VCaP (cell line): Measurements from ENCODE around the gene TP63.

Experiments
- H3K27ac ChIP-seq: fragments of 450-650 bp; 2 replicates; pipeline ENCODE4 v1.5.1; 2017
- CTCF ChIP-seq: fragments of 450-650 bp; conservative IDR thresholded peaks from 2 replicates; pipeline ENCODE4 v1.5.1; 2017; ENCODE audit warnings: mild to moderate bottlenecking, moderate library complexity

TP63 gene

GRCh38 chr3:189808246-189809007, 177.2 kb downstream of the TP63 start:
- no peak overlapping the region for H3K27ac ChIP-seq

GRCh38 chr3:189809583-189809982, 178.4 kb downstream of the TP63 start:
- TF ChIP-seq CTCF: no peak
- no peak overlapping the region for H3K27ac ChIP-seq

More at GRCh38 chr3:189808246-189809007, 177.2 kb downstream of the TP63 start:
- no peak for TF ChIP-seq CTCF

- TF ChIP-seq CTCF: no peak
Observed at GRCh38 chr3:189812806-189813465, 181.7 kb downstream of the TP63 start.

GRCh38 chr3:189813647-189814240, 182.6 kb downstream of the TP63 start:
- no peak for TF ChIP-seq CTCF
- peak overlapping the region; percentile 49 for H3K27ac ChIP-seq

More at GRCh38 chr3:189812806-189813465, 181.7 kb downstream of the TP63 start:
- peak overlapping the region; percentile 49 for H3K27ac ChIP-seq

- H3K27ac ChIP-seq: no peak overlapping the region
- no peak for TF ChIP-seq CTCF
Observed at GRCh38 chr3:189820365-189820720, 189.2 kb downstream of the TP63 start.

- no peak for TF ChIP-seq CTCF
- no peak overlapping the region for H3K27ac ChIP-seq
Observed at GRCh38 chr3:189821262-189821661, 190.1 kb downstream of the TP63 start.

GRCh38 chr3:189822726-189823125, 191.5 kb downstream of the TP63 start:
- no peak overlapping the region for H3K27ac ChIP-seq
- TF ChIP-seq CTCF: no peak
